ENCODE data around the gene KLF16. TPM values are rescaled to one million over a fixed set of nuclear protein-coding genes. Genes with fewer than 3 reads are reported as not detected.

The KLF16 gene
- total RNA-seq, 4 donors from 2014 or later = 4.0 to 19.5 (median 6.7) TPM

DNA sequence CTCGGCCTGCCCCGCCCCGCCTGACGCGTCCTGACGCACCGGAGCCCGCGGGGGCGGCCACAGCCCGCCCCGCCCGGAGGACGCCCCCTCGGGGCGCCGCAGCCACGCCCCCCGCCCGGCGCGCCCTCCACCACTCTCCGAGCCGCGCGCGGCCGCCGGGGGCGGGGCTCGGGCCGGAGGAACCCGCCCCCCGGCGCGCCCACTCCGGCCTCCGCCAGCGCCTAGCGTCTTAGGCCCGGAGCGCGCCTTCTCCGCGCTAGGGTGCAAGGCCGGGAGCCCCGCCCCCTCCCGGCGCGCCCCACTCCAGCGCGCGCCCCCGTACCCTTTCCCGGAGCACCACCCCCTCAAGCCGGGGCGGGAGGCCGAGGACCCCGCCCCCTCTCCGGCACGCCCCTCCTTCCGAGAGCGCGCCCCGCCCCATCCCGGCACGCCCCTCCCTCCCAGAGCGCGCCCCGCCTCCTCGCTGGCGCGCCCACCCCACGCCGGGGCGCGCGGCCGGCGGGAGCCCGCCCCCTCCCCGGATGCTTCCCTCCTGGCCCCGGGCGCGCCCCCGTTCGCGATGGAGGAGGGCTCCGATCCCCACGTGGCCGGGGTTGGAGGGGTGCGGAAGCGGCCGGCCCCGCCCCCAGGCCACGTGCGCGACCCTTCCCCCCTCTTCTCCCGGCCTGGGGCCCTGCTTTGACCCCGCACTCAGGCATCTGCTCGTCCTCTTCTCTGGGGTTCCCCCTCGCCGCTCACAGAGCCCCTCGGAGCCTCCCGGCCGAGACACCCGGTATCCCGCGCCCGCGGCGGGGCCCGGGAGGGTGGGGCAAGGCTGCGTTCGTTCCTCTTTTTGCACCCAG is 480 bp upstream of the KLF16 start:
- ATAC-seq (ENCODE audit: low FRiP score) (peak; percentile 75), DNase-seq (ENCODE audit: low spot score) (peak; percentile 69)
- TF ChIP-seq CTCF (IDR thresholded peaks at IDR 0.05) = no peak

- no peak for ATAC-seq (ENCODE audit: low FRiP score)
- TF ChIP-seq CTCF (IDR thresholded peaks at IDR 0.05) = no peak
- no peak for DNase-seq (ENCODE audit: low spot score)
These were observed 703 bp downstream of the KLF16 start for GRCh38 chr19:1862424-1863327.

GRCh38 chr19:1862068-1862423 is 1.3 kb downstream of the KLF16 start:
- ATAC-seq (ENCODE audit: low FRiP score) (no peak), DNase-seq (ENCODE audit: low spot score) (no peak)
- no peak for TF ChIP-seq CTCF (IDR thresholded peaks at IDR 0.05)

- ATAC-seq (ENCODE audit: low FRiP score) = no peak
- DNase-seq (ENCODE audit: low spot score) = no peak
- no peak for TF ChIP-seq CTCF (IDR thresholded peaks at IDR 0.05)
These were observed 1.8 kb downstream of the KLF16 start for GRCh38 chr19:1861599-1862031.

GRCh38 chr19:1860821-1861598 is 2.4 kb downstream of the KLF16 start:
- ATAC-seq (ENCODE audit: low FRiP score) = no peak
- TF ChIP-seq CTCF (IDR thresholded peaks at IDR 0.05) = no peak
- DNase-seq (ENCODE audit: low spot score) = no peak

GRCh38 chr19:1860042-1860775 is 3.2 kb downstream of the KLF16 start:
- no peak for TF ChIP-seq CTCF (IDR thresholded peaks at IDR 0.05)
- no peak for ATAC-seq (ENCODE audit: low FRiP score)
- DNase-seq (ENCODE audit: low spot score) = no peak

Measured in omental fat pad (tissue), 4 donors.